ENCODE measurements around the gene SORCS3.

Gene SORCS3

GRCh38 chr10:105023211-105024111, 382.4 kb downstream of the SORCS3 start:
- no peak for FAIRE-seq

- FAIRE-seq = no peak
Observed at GRCh38 chr10:105024184-105024583, 383.1 kb downstream of the SORCS3 start.

- FAIRE-seq = no peak
Observed at GRCh38 chr10:105025092-105025491, 384.0 kb downstream of the SORCS3 start.

GRCh38 chr10:105026566-105026965, 385.5 kb downstream of the SORCS3 start:
- FAIRE-seq = no peak

GRCh38 chr10:105029286-105029685, 388.2 kb downstream of the SORCS3 start:
- no peak for FAIRE-seq

GRCh38 chr10:105037022-105037421, 395.9 kb downstream of the SORCS3 start:
- no peak for FAIRE-seq

GRCh38 chr10:105041956-105042355, 400.9 kb downstream of the SORCS3 start:
- FAIRE-seq = no peak

GRCh38 chr10:105042906-105043552, 401.9 kb downstream of the SORCS3 start:
- no peak for FAIRE-seq

GRCh38 chr10:105044902-105045301, 403.8 kb downstream of the SORCS3 start:
- FAIRE-seq = no peak

GRCh38 chr10:105056413-105056812, 415.3 kb downstream of the SORCS3 start:
- FAIRE-seq = no peak

- no peak for FAIRE-seq
Observed at GRCh38 chr10:105062951-105063350, 421.9 kb downstream of the SORCS3 start.

GRCh38 chr10:105063796-105064195, 422.7 kb downstream of the SORCS3 start:
- FAIRE-seq = no peak

GRCh38 chr10:105068497-105068896, 427.4 kb downstream of the SORCS3 start:
- FAIRE-seq = no peak

- FAIRE-seq = no peak
Observed at GRCh38 chr10:105070249-105070648, 429.2 kb downstream of the SORCS3 start.

- FAIRE-seq = no peak
Observed at GRCh38 chr10:105070952-105071351, 429.9 kb downstream of the SORCS3 start.

GRCh38 chr10:105071980-105072379, 430.9 kb downstream of the SORCS3 start:
- no peak for FAIRE-seq

GRCh38 chr10:105073999-105074398, 432.9 kb downstream of the SORCS3 start:
- no peak for FAIRE-seq

GRCh38 chr10:105075031-105075430, 433.9 kb downstream of the SORCS3 start:
- FAIRE-seq = no peak

GRCh38 chr10:105085980-105086379, 444.9 kb downstream of the SORCS3 start:
- FAIRE-seq = no peak

- FAIRE-seq = no peak
Observed at GRCh38 chr10:105094048-105094447, 453.0 kb downstream of the SORCS3 start.

GRCh38 chr10:105096316-105096715, 455.2 kb downstream of the SORCS3 start:
- FAIRE-seq = no peak

- FAIRE-seq = no peak
Observed at GRCh38 chr10:105102977-105103376, 461.9 kb downstream of the SORCS3 start.

- no peak for FAIRE-seq
Observed at GRCh38 chr10:105104297-105104696, 463.2 kb downstream of the SORCS3 start.

- no peak for FAIRE-seq
Observed at GRCh38 chr10:105109164-105109563, 468.1 kb downstream of the SORCS3 start.

All from G401.6 (cell line).